ENCODE measurements around the gene CCR4. TPM values are rescaled to one million over a fixed set of nuclear protein-coding genes. Genes with fewer than 3 reads are reported as not detected.
"Not testable (repeated sequence)": the region's sequence is repeated elsewhere in the genome, so short reads cannot be mapped to it uniquely, and the experiment has no call there.

Gene CCR4
- total and polyA plus RNA-seq, 4 donors: 0.42 to 0.54 TPM; not detected in 2

- H3K36me3 ChIP-seq (ENCODE audit: control insufficient read depth in 1 of 2, insufficient read depth in 2 of 2, low read length in 1 of 2); H3K27me3 ChIP-seq (ENCODE audit: control insufficient read depth in 1 of 2, insufficient read depth in 2 of 2, low read length in 1 of 2); H3K4me3 ChIP-seq (ENCODE audit: low read length in 2 of 2); ATAC-seq (ENCODE audit: low FRiP score); H3K4me1 ChIP-seq (ENCODE audit: control insufficient read depth in 1 of 2, insufficient read depth in 2 of 2, low read length in 2 of 2); H3K9me3 ChIP-seq (ENCODE audit: control insufficient read depth, low read length); H3K27ac ChIP-seq (ENCODE audit: low read depth in 1 of 2, low read length in 2 of 2); DNase-seq; intact Hi-C loops (cut with DNase I): not testable (repeated sequence)
- WGBS, 2 donors: 81 to 84% methylated on average over 3 of the region's 3 CpGs
Observed at GRCh38 chr3:32984918-32985317, 33.5 kb downstream of the CCR4 start.

- 81 to 84% methylated on average over 6 of the region's 6 CpGs for WGBS, 2 donors
Observed at GRCh38 chr3:32989171-32989570, 37.7 kb downstream of the CCR4 start.

GRCh38 chr3:32990116-32990515 lies 38.7 kb downstream of the CCR4 start:
- WGBS, 2 donors: 98 to 100% methylated on average over 2 of the region's 2 CpGs
- Histone ChIP-seq H3K9me3 (ENCODE audit: control insufficient read depth, low read length) (no peaks in the 10 kb centered on the region), H3K4me1 (ENCODE audit: control insufficient read depth in 1 of 2, insufficient read depth in 2 of 2, low read length in 2 of 2) (no peaks in the 10 kb centered on the region), H3K27me3 (ENCODE audit: control insufficient read depth in 1 of 2, insufficient read depth in 2 of 2, low read length in 1 of 2) (no peaks in the 10 kb centered on the region), H3K27ac (ENCODE audit: low read depth in 1 of 2, low read length in 2 of 2) (no peak overlapping the region), H3K4me3 (ENCODE audit: low read length in 2 of 2) (no peak overlapping the region), H3K36me3 (ENCODE audit: control insufficient read depth in 1 of 2, insufficient read depth in 2 of 2, low read length in 1 of 2) (no peaks in the 10 kb centered on the region)
- intact Hi-C loops (cut with DNase I): no loop called here
- ATAC-seq (ENCODE audit: low FRiP score): no peak
- no peak for DNase-seq

More at GRCh38 chr3:32989171-32989570, 37.7 kb downstream of the CCR4 start:
- intact Hi-C loops (cut with DNase I): no loop called here
- Histone ChIP-seq H3K27ac (ENCODE audit: low read depth in 1 of 2, low read length in 2 of 2) (no peak overlapping the region), H3K27me3 (ENCODE audit: control insufficient read depth in 1 of 2, insufficient read depth in 2 of 2, low read length in 1 of 2) (no peaks in the 10 kb centered on the region), H3K9me3 (ENCODE audit: control insufficient read depth, low read length) (no peaks in the 10 kb centered on the region), H3K36me3 (ENCODE audit: control insufficient read depth in 1 of 2, insufficient read depth in 2 of 2, low read length in 1 of 2) (no peaks in the 10 kb centered on the region), H3K4me3 (ENCODE audit: low read length in 2 of 2) (no peak overlapping the region), H3K4me1 (ENCODE audit: control insufficient read depth in 1 of 2, insufficient read depth in 2 of 2, low read length in 2 of 2) (no peaks in the 10 kb centered on the region)
- ATAC-seq (ENCODE audit: low FRiP score) (no peak), DNase-seq (no peak)

- Histone ChIP-seq H3K4me1 (ENCODE audit: control insufficient read depth in 1 of 2, insufficient read depth in 2 of 2, low read length in 2 of 2) (no peaks in the 10 kb centered on the region), H3K36me3 (ENCODE audit: control insufficient read depth in 1 of 2, insufficient read depth in 2 of 2, low read length in 1 of 2) (no peaks in the 10 kb centered on the region), H3K27ac (ENCODE audit: low read depth in 1 of 2, low read length in 2 of 2) (no peak overlapping the region), H3K4me3 (ENCODE audit: low read length in 2 of 2) (no peak overlapping the region), H3K27me3 (ENCODE audit: control insufficient read depth in 1 of 2, insufficient read depth in 2 of 2, low read length in 1 of 2) (no peaks in the 10 kb centered on the region), H3K9me3 (ENCODE audit: control insufficient read depth, low read length) (no peaks in the 10 kb centered on the region)
- WGBS, 2 donors: 85 to 91% methylated on average over 7 of the region's 7 CpGs
- DNase-seq: no peak
- intact Hi-C loops (cut with DNase I): no loop called here
- no peak for ATAC-seq (ENCODE audit: low FRiP score)
Observed at GRCh38 chr3:32991781-32992180, 40.3 kb downstream of the CCR4 start.

- ATAC-seq (ENCODE audit: low FRiP score) (no peak), DNase-seq (no peak)
- H3K4me1 ChIP-seq (ENCODE audit: control insufficient read depth in 1 of 2, insufficient read depth in 2 of 2, low read length in 2 of 2): no peaks in the 10 kb centered on the region
- no peaks in the 10 kb centered on the region for H3K27me3 ChIP-seq (ENCODE audit: control insufficient read depth in 1 of 2, insufficient read depth in 2 of 2, low read length in 1 of 2)
- H3K4me3 ChIP-seq (ENCODE audit: low read length in 2 of 2): no peak overlapping the region
- H3K27ac ChIP-seq (ENCODE audit: low read depth in 1 of 2, low read length in 2 of 2): no peak overlapping the region
- intact Hi-C loops (cut with DNase I): no loop called here
- H3K36me3 ChIP-seq (ENCODE audit: control insufficient read depth in 1 of 2, insufficient read depth in 2 of 2, low read length in 1 of 2): no peaks in the 10 kb centered on the region
- H3K9me3 ChIP-seq (ENCODE audit: control insufficient read depth, low read length): no peaks in the 10 kb centered on the region
- 95% methylated on average over 3 of the region's 3 CpGs for WGBS, 2 donors
Observed at GRCh38 chr3:32992310-32992686, 40.9 kb downstream of the CCR4 start.

GRCh38 chr3:32994045-32994444 lies 42.6 kb downstream of the CCR4 start:
- WGBS, 2 donors: 90 to 93% methylated on average over 5 of the region's 5 CpGs

DNA sequence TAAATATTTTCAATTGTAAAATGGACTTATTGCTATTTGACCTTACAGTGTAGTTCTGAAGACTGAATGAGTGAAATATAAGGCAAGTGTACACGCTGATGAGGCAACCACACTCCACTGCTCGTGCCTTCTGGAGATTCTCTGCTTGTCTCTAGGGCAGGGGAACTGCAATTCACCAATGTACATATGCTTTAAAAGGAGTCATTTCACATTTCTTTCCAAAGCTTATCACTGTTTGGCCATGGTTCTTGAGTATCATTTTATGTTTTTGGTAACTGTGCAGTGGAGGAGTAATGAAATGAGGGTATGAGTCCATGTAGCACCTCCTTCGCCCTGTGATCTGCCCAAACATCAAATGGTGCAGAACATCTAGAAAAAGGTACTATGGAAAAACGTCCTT lies 43.7 kb downstream of the CCR4 start:
- ATAC-seq (ENCODE audit: low FRiP score): no peak
- WGBS, 2 donors: 80 to 83% methylated on average over 4 of the region's 4 CpGs
- H3K27ac ChIP-seq (ENCODE audit: low read depth in 1 of 2, low read length in 2 of 2): no peak overlapping the region

More at GRCh38 chr3:32994045-32994444, 42.6 kb downstream of the CCR4 start:
- ATAC-seq (ENCODE audit: low FRiP score): no peak
- Histone ChIP-seq H3K4me1 (ENCODE audit: control insufficient read depth in 1 of 2, insufficient read depth in 2 of 2, low read length in 2 of 2) (no peaks in the 10 kb centered on the region), H3K27ac (ENCODE audit: low read depth in 1 of 2, low read length in 2 of 2) (no peak overlapping the region), H3K9me3 (ENCODE audit: control insufficient read depth, low read length) (no peaks in the 10 kb centered on the region), H3K36me3 (ENCODE audit: control insufficient read depth in 1 of 2, insufficient read depth in 2 of 2, low read length in 1 of 2) (peaks cover 0 to 2% of the 10 kb centered on the region in 2 donors), H3K4me3 (ENCODE audit: low read length in 2 of 2) (no peak overlapping the region), H3K27me3 (ENCODE audit: control insufficient read depth in 1 of 2, insufficient read depth in 2 of 2, low read length in 1 of 2) (no peaks in the 10 kb centered on the region)
- no peak for DNase-seq
- intact Hi-C loops (cut with DNase I): no loop called here

DNA sequence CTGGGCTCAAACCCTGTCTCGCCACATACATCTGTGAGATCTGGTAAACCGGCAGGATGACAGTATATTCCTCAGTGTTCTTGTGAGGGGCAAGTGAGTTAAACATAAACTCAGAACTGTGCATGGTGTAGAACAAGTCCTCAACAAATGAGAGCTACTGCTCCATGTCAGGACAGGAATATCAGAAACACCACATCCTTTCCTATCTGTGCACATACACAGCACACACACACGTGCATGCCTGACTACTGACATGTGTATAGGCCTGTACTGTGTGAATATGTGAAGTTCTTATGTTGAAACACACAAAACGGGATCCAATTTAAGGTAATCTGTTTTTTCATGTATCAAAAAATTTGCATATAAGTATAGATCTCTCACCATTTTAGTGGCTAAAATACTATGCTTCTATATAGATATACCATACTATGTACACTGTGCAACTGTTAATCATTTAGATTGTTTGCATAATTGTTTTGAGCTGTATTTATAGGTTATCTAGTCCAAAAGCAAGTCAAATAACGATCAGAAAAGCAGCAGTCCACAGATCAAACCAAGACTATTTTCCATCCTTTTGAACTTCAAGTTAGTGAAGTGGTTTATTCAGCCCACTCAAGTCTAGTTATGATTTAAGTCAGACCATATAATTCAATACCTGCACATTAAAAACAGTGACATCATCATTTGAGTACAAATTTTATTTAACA lies 44.8 kb downstream of the CCR4 start:
- Histone ChIP-seq H3K9me3 (ENCODE audit: control insufficient read depth, low read length) (no peaks in the 10 kb centered on the region), H3K4me3 (ENCODE audit: low read length in 2 of 2) (no peak overlapping the region), H3K36me3 (ENCODE audit: control insufficient read depth in 1 of 2, insufficient read depth in 2 of 2, low read length in 1 of 2) (peaks cover 0 to 2% of the 10 kb centered on the region in 2 donors), H3K27ac (ENCODE audit: low read depth in 1 of 2, low read length in 2 of 2) (no peak overlapping the region), H3K27me3 (ENCODE audit: control insufficient read depth in 1 of 2, insufficient read depth in 2 of 2, low read length in 1 of 2) (no peaks in the 10 kb centered on the region), H3K4me1 (ENCODE audit: control insufficient read depth in 1 of 2, insufficient read depth in 2 of 2, low read length in 2 of 2) (no peaks in the 10 kb centered on the region)
- intact Hi-C loops (cut with DNase I): no loop called here
- 86 to 87% methylated on average over 5 of the region's 5 CpGs for WGBS, 2 donors
- ATAC-seq (ENCODE audit: low FRiP score) (no peak), DNase-seq (no peak)

More for the DNA sequence above, 43.7 kb downstream of the CCR4 start:
- no peak for DNase-seq
- H3K9me3 ChIP-seq (ENCODE audit: control insufficient read depth, low read length): no peaks in the 10 kb centered on the region
- no peaks in the 10 kb centered on the region for H3K4me1 ChIP-seq (ENCODE audit: control insufficient read depth in 1 of 2, insufficient read depth in 2 of 2, low read length in 2 of 2)
- no peaks in the 10 kb centered on the region for H3K27me3 ChIP-seq (ENCODE audit: control insufficient read depth in 1 of 2, insufficient read depth in 2 of 2, low read length in 1 of 2)
- peaks cover 0 to 2% of the 10 kb centered on the region in 2 donors for H3K36me3 ChIP-seq (ENCODE audit: control insufficient read depth in 1 of 2, insufficient read depth in 2 of 2, low read length in 1 of 2)
- intact Hi-C loops (cut with DNase I): no loop called here
- H3K4me3 ChIP-seq (ENCODE audit: low read length in 2 of 2): no peak overlapping the region

GRCh38 chr3:32996755-32997091 lies 45.3 kb downstream of the CCR4 start:
- Histone ChIP-seq H3K4me1 (ENCODE audit: control insufficient read depth in 1 of 2, insufficient read depth in 2 of 2, low read length in 2 of 2) (no peaks in the 10 kb centered on the region), H3K27ac (ENCODE audit: low read depth in 1 of 2, low read length in 2 of 2) (no peak overlapping the region), H3K9me3 (ENCODE audit: control insufficient read depth, low read length) (no peaks in the 10 kb centered on the region), H3K27me3 (ENCODE audit: control insufficient read depth in 1 of 2, insufficient read depth in 2 of 2, low read length in 1 of 2) (no peaks in the 10 kb centered on the region), H3K4me3 (ENCODE audit: low read length in 2 of 2) (no peak overlapping the region), H3K36me3 (ENCODE audit: control insufficient read depth in 1 of 2, insufficient read depth in 2 of 2, low read length in 1 of 2) (peaks cover 0 to 2% of the 10 kb centered on the region in 2 donors)
- 92 to 93% methylated on average over 2 of the region's 2 CpGs for WGBS, 2 donors
- ATAC-seq (ENCODE audit: low FRiP score): no peak
- intact Hi-C loops (cut with DNase I): no loop called here
- no peak for DNase-seq

All from aorta (tissue), 5 donors.